Measurements from ENCODE around the gene PPIL1. TPM values are rescaled to one million over a fixed set of nuclear protein-coding genes. Genes with fewer than 3 reads are reported as not detected.

PPIL1 gene
- total RNA-seq, 3 donors from 2014 or later: 79.9 to 82.7 (median 81.5) TPM

DNA sequence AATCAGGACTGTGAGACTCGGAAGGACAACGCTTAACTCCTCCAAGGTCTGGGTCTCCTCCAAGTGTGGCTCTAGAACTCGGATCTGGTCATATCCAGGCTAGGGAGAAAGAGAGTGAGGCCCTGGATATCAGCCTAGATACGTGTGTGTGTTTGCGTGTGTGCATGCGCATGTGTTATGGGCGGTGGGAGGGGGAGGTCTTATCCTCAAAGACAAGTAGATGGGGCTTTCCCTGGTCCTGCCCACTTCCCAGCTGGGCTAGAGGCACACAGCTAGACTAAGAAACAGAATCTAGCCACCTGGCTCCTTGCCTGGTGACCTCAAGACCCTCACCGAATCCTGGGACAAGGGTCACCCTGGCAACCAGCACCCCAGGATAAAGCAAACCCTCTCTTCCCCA, 48.6 kb downstream of the PPIL1 start:
- Mint-ChIP-seq H3K4me1 (ENCODE audit: low read depth) (peaks cover 4% of the 10 kb centered on the region), H3K9me3 (no peaks in the 10 kb centered on the region), H3K27me3 (ENCODE audit: low read depth) (no peaks in the 10 kb centered on the region), H3K36me3 (ENCODE audit: insufficient read depth) (no peaks in the 10 kb centered on the region), H3K4me3 (no peak overlapping the region)
- DNase-seq: no peak
- no peak for ATAC-seq

DNA sequence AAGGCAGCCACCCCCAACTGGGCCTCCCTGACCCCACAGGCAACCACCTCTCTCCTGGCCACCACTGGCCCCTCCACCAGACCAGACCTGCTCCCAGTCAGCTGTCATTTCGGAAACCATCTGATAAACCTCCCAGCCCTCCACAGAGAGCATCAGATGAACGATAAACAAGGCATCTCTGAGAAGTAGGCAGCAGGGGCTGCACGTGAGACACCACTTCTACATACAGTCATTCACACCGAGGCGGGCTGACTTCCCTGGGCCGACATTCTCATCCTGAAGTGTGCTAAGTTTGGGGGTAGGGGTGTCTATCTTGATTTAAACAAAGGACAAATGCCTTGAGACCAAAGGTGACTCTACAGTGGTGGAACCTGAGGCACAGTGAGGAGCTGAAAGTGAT, 49.2 kb downstream of the PPIL1 start:
- no peak for ATAC-seq
- Mint-ChIP-seq H3K9me3 (no peaks in the 10 kb centered on the region), H3K4me3 (no peak overlapping the region), H3K27me3 (ENCODE audit: low read depth) (no peaks in the 10 kb centered on the region), H3K36me3 (ENCODE audit: insufficient read depth) (no peaks in the 10 kb centered on the region), H3K4me1 (ENCODE audit: low read depth) (peaks cover 4% of the 10 kb centered on the region)
- DNase-seq: no peak

DNA sequence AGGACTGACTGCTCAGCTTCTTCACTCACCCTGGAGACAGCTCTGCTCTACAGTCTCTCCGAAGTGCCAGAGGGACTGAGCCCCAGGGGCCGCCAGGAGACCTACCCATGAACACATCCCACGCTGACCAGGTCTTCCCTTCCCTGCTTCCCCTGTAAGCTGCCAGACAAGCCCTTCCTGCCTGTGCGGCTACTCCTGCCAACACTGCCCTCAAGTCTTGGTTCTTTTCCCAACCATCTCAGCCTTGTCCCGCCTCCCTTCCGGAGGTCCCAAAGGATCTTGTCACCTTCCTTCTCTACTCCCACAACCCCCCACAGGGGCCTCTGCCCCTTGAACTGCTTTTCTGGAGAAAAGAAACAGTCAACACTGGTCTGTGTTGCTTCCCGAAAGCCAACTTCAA, 50.4 kb downstream of the PPIL1 start:
- peaks cover 4% of the 10 kb centered on the region for H3K4me1 Mint-ChIP-seq (ENCODE audit: low read depth)
- ATAC-seq (no peak), DNase-seq (no peak)
- no peak overlapping the region for H3K4me3 Mint-ChIP-seq
- H3K27me3 Mint-ChIP-seq (ENCODE audit: low read depth): no peaks in the 10 kb centered on the region
- H3K36me3 Mint-ChIP-seq (ENCODE audit: insufficient read depth): no peaks in the 10 kb centered on the region
- no peaks in the 10 kb centered on the region for H3K9me3 Mint-ChIP-seq

- H3K4me3 Mint-ChIP-seq: no peak overlapping the region
- no peaks in the 10 kb centered on the region for H3K27me3 Mint-ChIP-seq (ENCODE audit: low read depth)
- DNase-seq: no peak
- no peaks in the 10 kb centered on the region for H3K36me3 Mint-ChIP-seq (ENCODE audit: insufficient read depth)
- no peak for ATAC-seq
- no peaks in the 10 kb centered on the region for H3K9me3 Mint-ChIP-seq
- H3K4me1 Mint-ChIP-seq (ENCODE audit: low read depth): peaks cover 4% of the 10 kb centered on the region
Measured at GRCh38 chr6:36823421-36824096, 51.0 kb downstream of the PPIL1 start.

GRCh38 chr6:36822506-36823269, 51.9 kb downstream of the PPIL1 start:
- no peaks in the 10 kb centered on the region for H3K27me3 Mint-ChIP-seq (ENCODE audit: low read depth)
- DNase-seq: no peak
- ATAC-seq: no peak
- peaks cover 4% of the 10 kb centered on the region for H3K4me1 Mint-ChIP-seq (ENCODE audit: low read depth)
- no peak overlapping the region for H3K4me3 Mint-ChIP-seq
- H3K9me3 Mint-ChIP-seq: no peaks in the 10 kb centered on the region
- no peaks in the 10 kb centered on the region for H3K36me3 Mint-ChIP-seq (ENCODE audit: insufficient read depth)

DNA sequence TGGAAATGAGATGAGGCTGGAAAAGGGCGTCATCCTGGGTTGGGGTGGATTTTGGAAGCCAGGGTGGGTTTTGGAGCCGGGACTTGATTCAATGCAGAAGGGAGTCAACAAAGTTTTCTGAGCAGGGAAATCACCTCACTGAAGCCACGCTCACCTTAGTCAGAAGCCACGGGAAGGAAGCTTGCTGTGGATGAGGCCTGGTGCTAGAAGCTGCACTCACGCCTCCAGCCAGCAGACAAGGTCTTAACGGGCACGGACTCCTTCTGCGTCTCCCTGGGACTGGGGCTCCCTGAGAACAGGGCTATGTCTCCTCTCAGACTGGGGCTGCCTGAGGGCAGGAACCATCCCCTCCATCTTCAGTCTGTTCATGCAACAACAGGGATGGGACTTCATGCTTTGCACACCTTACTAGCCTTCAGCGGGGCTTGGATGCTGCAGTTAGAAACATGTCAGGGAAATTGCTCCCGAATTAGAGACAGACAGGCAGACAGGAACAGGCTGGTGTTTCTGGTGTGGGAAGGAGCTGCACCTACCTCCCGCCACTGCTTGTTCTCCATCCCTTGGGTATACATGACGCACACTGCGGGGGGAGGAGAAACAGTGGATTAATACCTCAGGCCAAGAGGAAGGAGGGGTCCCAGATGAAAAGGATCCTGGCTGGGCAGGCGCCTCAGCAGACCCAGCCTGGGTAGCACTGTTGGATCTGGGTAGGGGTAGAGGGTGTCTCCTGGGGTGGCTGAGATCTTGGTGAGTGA, 52.8 kb downstream of the PPIL1 start:
- Mint-ChIP-seq H3K36me3 (ENCODE audit: insufficient read depth) (no peaks in the 10 kb centered on the region), H3K9me3 (no peaks in the 10 kb centered on the region), H3K4me1 (ENCODE audit: low read depth) (no peaks in the 10 kb centered on the region), H3K4me3 (no peak overlapping the region), H3K27me3 (ENCODE audit: low read depth) (no peaks in the 10 kb centered on the region)
- no peak for DNase-seq
- no peak for ATAC-seq

DNA sequence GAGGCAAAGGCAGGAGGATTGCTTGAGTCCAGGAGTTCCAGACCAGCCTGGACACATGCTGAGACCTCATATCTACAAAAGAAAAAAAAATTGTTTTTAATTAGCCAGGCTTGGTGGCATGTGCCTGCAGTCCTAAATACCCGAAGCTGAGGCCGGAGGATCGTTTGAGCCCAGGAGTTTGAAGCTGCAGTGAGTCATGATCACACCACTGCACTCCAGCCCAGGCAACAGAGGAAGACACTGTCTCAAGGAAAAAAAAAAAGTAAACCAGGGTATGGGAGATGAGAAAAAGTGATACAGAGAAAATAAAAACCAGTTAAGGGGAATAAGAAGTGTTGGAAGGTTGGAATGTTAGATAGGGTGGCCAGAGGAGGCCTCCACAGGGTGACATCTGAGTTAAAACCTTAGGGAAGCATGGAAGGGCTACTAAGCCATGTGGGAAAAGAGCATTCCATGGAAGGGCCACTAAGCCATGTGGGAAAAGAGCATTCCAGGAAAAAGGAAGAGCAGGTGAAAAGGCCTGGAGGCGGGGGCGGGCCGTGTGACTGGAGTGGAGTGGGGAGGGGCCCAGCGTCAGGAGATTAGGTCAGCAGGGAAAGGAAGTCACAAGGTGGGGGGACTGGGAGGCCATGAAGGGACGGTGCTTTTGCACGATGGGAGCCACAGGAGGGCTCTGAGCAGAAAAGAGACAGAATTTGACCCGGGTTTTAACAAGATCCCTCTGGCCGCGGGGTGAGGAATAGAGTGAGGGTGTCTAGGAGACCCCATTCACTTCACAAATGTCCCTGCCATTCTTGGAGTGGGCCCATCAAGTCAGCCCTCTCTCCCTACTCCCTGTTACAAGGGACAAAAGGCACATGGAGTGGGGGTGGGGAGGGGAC, 53.7 kb downstream of the PPIL1 start:
- Mint-ChIP-seq H3K27me3 (ENCODE audit: low read depth) (no peaks in the 10 kb centered on the region), H3K9me3 (no peaks in the 10 kb centered on the region), H3K36me3 (ENCODE audit: insufficient read depth) (no peaks in the 10 kb centered on the region), H3K4me1 (ENCODE audit: low read depth) (no peaks in the 10 kb centered on the region), H3K4me3 (no peak overlapping the region)
- ATAC-seq (no peak), DNase-seq (no peak)

GRCh38 chr6:36818756-36819155, 55.8 kb downstream of the PPIL1 start:
- Mint-ChIP-seq H3K4me1 (ENCODE audit: low read depth) (no peaks in the 10 kb centered on the region), H3K27me3 (ENCODE audit: low read depth) (no peaks in the 10 kb centered on the region), H3K9me3 (no peaks in the 10 kb centered on the region), H3K4me3 (no peak overlapping the region), H3K36me3 (ENCODE audit: insufficient read depth) (no peaks in the 10 kb centered on the region)
- ATAC-seq (no peak), DNase-seq (no peak)

GRCh38 chr6:36817847-36818246, 56.8 kb downstream of the PPIL1 start:
- H3K27me3 Mint-ChIP-seq (ENCODE audit: low read depth): no peaks in the 10 kb centered on the region
- no peak for ATAC-seq
- no peaks in the 10 kb centered on the region for H3K36me3 Mint-ChIP-seq (ENCODE audit: insufficient read depth)
- H3K4me3 Mint-ChIP-seq: no peak overlapping the region
- H3K9me3 Mint-ChIP-seq: no peaks in the 10 kb centered on the region
- DNase-seq: no peak
- no peaks in the 10 kb centered on the region for H3K4me1 Mint-ChIP-seq (ENCODE audit: low read depth)

DNA sequence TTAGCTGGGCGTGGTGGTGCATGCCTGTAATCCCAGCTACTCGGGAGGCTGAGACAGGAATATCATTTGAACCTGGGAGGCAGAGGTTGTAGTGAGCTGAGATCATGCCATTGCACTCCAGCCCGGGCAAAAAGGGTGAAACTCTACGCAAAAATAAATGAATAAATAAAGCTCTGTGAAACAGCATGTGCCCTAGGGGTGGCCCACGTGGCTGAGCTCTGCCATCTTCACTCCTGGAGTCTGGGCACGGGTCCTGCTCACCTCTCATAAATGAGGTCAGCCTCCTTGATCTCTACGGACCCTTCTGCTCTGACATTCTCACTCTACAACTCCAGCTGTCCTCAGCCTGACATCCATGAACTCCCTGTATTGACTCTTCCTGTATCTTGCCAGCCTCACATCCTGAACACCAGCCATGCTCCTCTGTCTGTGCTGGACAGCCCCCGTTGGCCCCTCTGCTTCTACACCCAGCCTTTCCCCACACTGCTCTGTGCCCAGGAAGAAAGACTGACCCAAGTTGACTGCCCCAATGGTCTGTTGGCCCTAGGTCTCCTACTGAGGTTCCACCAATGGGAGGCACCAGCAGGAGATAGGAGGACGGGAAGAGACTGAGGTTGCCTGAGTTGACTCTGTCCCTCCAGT, 57.3 kb downstream of the PPIL1 start:
- Mint-ChIP-seq H3K27me3 (ENCODE audit: low read depth) (no peaks in the 10 kb centered on the region), H3K9me3 (no peaks in the 10 kb centered on the region), H3K4me3 (no peak overlapping the region), H3K4me1 (ENCODE audit: low read depth) (no peaks in the 10 kb centered on the region), H3K36me3 (ENCODE audit: insufficient read depth) (no peaks in the 10 kb centered on the region)
- no peak for ATAC-seq
- no peak for DNase-seq

GRCh38 chr6:36815962-36816735, 58.5 kb downstream of the PPIL1 start:
- Mint-ChIP-seq H3K36me3 (ENCODE audit: insufficient read depth) (no peaks in the 10 kb centered on the region), H3K27me3 (ENCODE audit: low read depth) (no peaks in the 10 kb centered on the region), H3K9me3 (no peaks in the 10 kb centered on the region), H3K4me1 (ENCODE audit: low read depth) (no peaks in the 10 kb centered on the region), H3K4me3 (no peak overlapping the region)
- DNase-seq (no peak), ATAC-seq (no peak)

GRCh38 chr6:36814249-36814648, 60.4 kb downstream of the PPIL1 start:
- Mint-ChIP-seq H3K36me3 (ENCODE audit: insufficient read depth) (no peaks in the 10 kb centered on the region), H3K4me3 (no peak overlapping the region), H3K27me3 (ENCODE audit: low read depth) (no peaks in the 10 kb centered on the region), H3K9me3 (no peaks in the 10 kb centered on the region), H3K4me1 (ENCODE audit: low read depth) (no peaks in the 10 kb centered on the region)
- DNase-seq: no peak
- no peak for ATAC-seq

GRCh38 chr6:36813526-36813925, 61.1 kb downstream of the PPIL1 start:
- H3K4me1 Mint-ChIP-seq (ENCODE audit: low read depth): no peaks in the 10 kb centered on the region
- no peaks in the 10 kb centered on the region for H3K9me3 Mint-ChIP-seq
- DNase-seq: no peak
- no peak overlapping the region for H3K4me3 Mint-ChIP-seq
- no peaks in the 10 kb centered on the region for H3K27me3 Mint-ChIP-seq (ENCODE audit: low read depth)
- H3K36me3 Mint-ChIP-seq (ENCODE audit: insufficient read depth): no peaks in the 10 kb centered on the region
- no peak for ATAC-seq

Data from activated T-cell treated with anti-CD3 and anti-CD28 coated beads, Interleukin-2, amount 50 U/mL, for 4 hours (primary cell).